IPS-15b (cell line): ENCODE results near the gene RALY.
A peak's percentile ranks its signal among the peaks of the same experiment; 100 is the strongest.

Experiments
- H3K27me3 ChIP-seq: one replicate; pipeline ENCODE4 v1.6.1; 2013; ENCODE audit warnings: low read length; ENCODE audit not compliant: control insufficient read depth, insufficient read depth
- H3K36me3 ChIP-seq: one replicate; pipeline ENCODE4 v1.6.1; 2013; ENCODE audit warnings: low read length; ENCODE audit not compliant: control insufficient read depth, insufficient read depth
- H3K4me1 ChIP-seq: one replicate; pipeline ENCODE4 v1.6.1; 2013; ENCODE audit warnings: mild to moderate bottlenecking, low read length; ENCODE audit not compliant: control insufficient read depth, insufficient read depth
- H3K4me3 ChIP-seq: one replicate; pipeline ENCODE4 v1.5.1; 2013; ENCODE audit warnings: low read depth, low read length
- H3K9ac ChIP-seq: one replicate; pipeline ENCODE4 v1.6.1; 2013; ENCODE audit warnings: low read depth, mild to moderate bottlenecking, low read length
- H3K9me3 ChIP-seq: one replicate; pipeline ENCODE4 v1.6.1; 2013; ENCODE audit warnings: mild to moderate bottlenecking, low read length; ENCODE audit not compliant: control insufficient read depth, insufficient read depth

Gene RALY

DNA sequence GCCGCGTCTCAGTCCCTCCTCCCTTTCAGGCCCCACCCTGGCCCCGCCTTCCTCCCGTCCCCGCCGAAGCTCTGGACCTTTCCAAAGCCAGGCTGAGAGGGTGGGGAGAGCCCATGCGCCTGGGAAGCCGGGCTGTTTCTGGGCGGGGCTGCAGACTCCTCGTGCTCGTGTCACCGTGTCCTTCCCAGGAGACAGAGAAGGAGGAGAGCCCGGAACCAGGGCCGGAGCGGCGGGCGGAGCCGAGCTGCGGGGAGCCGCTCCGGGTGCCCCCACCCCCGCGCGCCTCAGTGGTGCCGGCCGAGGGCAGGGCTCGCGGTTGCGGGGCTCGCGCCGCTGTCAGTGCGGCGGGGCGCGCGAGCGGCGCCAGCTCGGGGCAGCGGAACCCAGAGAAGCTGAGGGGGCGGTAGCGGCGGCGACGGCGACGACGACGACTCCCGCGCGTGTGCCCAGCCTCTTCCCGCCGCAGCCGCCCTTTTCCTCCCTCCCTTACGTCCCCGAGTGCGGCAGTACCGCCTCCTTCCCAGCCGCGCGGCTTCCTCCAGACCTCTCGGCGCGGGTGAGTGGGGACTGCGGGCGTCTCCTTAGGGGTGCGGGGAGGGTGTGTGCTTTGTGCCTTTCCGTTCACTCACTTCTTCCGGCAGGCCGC lies at the start of gene RALY:
RALY (plus strand) TSS at position 336 of the 646 bp plus-strand sequence. CDS start 78,164 bp downstream, outside the sequence.
- H3K9ac ChIP-seq, result peak within 1 kb of the TSS; percentile 96
- H3K4me3 ChIP-seq, result peak within 1 kb of the TSS; percentile 95
- no peaks in the 10 kb centered on the region for H3K27me3 ChIP-seq
- peaks cover 16% of the 10 kb centered on the region for H3K4me1 ChIP-seq
- H3K36me3 ChIP-seq, result no peaks in the 10 kb centered on the region
- H3K9me3 ChIP-seq, result no peaks in the 10 kb centered on the region

GRCh38 chr20:33944914-33945313 lies 48.8 kb upstream of the RALY start:
- no peaks in the 10 kb centered on the region for H3K27me3 ChIP-seq
- no peaks in the 10 kb centered on the region for H3K4me1 ChIP-seq
- H3K9ac ChIP-seq, result no peak overlapping the region
- no peak overlapping the region for H3K4me3 ChIP-seq
- H3K9me3 ChIP-seq, result no peaks in the 10 kb centered on the region
- H3K36me3 ChIP-seq, result no peaks in the 10 kb centered on the region

DNA sequence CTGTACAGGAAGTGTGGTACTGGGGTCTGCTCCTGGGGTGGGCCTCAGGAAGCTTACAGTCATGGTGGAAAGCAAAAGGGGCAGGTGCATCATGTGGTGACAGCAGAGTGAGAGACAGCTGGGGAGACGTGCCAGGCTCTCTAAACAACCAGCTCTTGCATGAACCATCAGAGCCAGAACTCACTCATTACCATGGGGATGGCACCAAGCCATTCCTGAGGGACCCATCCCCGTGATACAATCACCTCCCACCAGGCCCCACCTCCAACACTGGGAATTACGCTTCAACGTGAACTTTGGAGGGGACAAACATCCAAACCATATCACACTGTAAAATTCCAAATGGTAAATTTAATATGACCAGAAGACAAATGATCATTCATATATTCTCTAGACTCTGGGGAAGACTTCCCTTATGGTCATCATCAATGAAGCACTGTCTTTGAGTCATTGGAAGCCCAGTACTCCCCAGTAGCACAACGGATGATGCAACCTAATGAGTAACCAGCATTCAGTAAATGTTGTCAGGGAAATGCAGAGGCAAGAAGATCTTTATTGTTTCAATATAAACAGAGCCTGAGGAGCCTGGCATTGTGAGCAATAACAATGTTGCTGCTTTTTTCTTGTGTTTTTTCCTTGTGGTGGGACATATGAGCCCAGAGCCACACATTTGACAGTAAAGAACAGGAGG lies 48.2 kb upstream of the RALY start:
- H3K27me3 ChIP-seq, result no peaks in the 10 kb centered on the region
- H3K36me3 ChIP-seq, result no peaks in the 10 kb centered on the region
- no peak overlapping the region for H3K4me3 ChIP-seq
- H3K9ac ChIP-seq, result no peak overlapping the region
- H3K9me3 ChIP-seq, result no peaks in the 10 kb centered on the region
- H3K4me1 ChIP-seq, result no peaks in the 10 kb centered on the region

DNA sequence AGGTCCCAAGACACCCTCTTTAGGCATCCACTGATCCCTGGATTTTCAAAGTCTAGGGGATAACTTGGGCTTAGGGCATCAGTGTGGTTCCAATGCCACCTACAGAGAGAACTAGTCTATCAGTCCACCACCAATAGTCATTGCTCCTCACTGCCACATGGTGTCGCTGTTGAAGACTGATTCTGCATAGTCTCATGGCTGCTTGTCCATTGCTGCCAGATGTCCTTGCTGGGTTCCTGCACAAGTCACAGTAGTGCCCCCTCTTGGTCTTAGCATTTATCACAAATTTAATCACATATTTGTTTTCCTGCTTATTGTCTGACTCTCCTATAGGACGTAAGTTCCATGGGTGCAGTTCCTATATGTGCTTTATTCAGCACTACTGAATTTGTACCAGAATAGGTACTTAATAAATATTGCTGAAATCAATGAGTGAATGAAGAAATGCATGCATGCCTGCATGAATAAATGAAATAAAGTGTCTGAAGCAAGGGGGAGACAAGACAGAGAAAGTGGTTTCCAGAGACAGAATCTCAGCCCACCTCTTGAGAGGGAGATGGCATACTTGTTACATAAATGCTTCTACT lies 45.9 kb upstream of the RALY start:
- Histone ChIP-seq H3K27me3 (no peaks in the 10 kb centered on the region), H3K4me3 (no peak overlapping the region), H3K9ac (no peak overlapping the region), H3K9me3 (no peaks in the 10 kb centered on the region), H3K4me1 (no peaks in the 10 kb centered on the region), H3K36me3 (no peaks in the 10 kb centered on the region)

DNA sequence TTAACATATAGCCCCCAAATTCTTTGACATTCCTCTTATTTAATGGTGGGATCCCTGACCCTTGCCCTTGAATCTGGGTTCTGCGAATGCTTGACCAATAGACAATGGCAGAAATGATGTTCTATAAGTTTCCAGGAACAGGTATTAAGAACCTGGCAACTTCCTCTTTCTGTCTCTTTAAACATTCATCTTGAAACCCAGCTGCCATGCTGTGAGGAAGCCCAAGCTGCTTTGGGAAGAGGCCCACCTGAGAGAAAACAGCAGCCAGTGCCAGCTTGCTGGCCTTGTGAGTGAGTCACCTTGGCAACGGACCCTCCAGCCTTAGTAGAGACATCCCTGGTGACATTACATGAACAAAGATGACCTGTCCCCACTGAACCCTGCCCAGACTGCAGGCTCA lies 45.2 kb upstream of the RALY start:
- Histone ChIP-seq H3K9me3 (no peaks in the 10 kb centered on the region), H3K36me3 (no peaks in the 10 kb centered on the region), H3K4me3 (no peak overlapping the region), H3K4me1 (no peaks in the 10 kb centered on the region), H3K9ac (no peak overlapping the region), H3K27me3 (no peaks in the 10 kb centered on the region)

- Histone ChIP-seq H3K36me3 (no peaks in the 10 kb centered on the region), H3K27me3 (no peaks in the 10 kb centered on the region), H3K4me3 (no peak overlapping the region), H3K9ac (no peak overlapping the region), H3K4me1 (no peaks in the 10 kb centered on the region), H3K9me3 (no peaks in the 10 kb centered on the region)
Observed at GRCh38 chr20:33951171-33951570, 42.5 kb upstream of the RALY start.

- H3K9ac ChIP-seq, result no peak overlapping the region
- no peaks in the 10 kb centered on the region for H3K4me1 ChIP-seq
- no peaks in the 10 kb centered on the region for H3K27me3 ChIP-seq
- H3K4me3 ChIP-seq, result no peak overlapping the region
- H3K36me3 ChIP-seq, result no peaks in the 10 kb centered on the region
- H3K9me3 ChIP-seq, result no peaks in the 10 kb centered on the region
Observed at GRCh38 chr20:33954504-33954903, 39.2 kb upstream of the RALY start.

GRCh38 chr20:33963751-33964150 lies 30.0 kb upstream of the RALY start:
- H3K9me3 ChIP-seq, result no peaks in the 10 kb centered on the region
- H3K4me1 ChIP-seq, result no peaks in the 10 kb centered on the region
- no peak overlapping the region for H3K4me3 ChIP-seq
- H3K36me3 ChIP-seq, result no peaks in the 10 kb centered on the region
- H3K9ac ChIP-seq, result no peak overlapping the region
- H3K27me3 ChIP-seq, result no peaks in the 10 kb centered on the region

DNA sequence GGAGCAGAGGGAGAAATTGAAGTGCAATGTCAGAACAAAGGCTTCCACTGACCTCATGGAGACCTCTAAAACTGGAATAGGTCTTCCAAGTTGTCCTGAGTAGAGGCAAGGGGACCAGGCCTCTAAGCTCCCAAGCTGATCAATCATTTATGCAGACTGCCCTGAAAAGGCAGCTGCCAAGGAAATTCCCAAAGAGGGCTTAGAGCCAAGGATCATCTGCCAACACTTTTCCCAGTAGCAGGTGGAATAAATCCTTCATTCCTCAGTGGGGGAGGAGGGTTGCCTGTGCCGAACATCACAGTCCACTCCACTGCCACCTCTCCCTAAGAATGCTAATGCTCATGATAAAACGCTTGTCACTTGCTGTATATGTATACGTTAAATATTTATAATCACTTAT lies 29.3 kb upstream of the RALY start:
- no peaks in the 10 kb centered on the region for H3K27me3 ChIP-seq
- H3K9me3 ChIP-seq, result no peaks in the 10 kb centered on the region
- no peaks in the 10 kb centered on the region for H3K4me1 ChIP-seq
- H3K9ac ChIP-seq, result no peak overlapping the region
- H3K36me3 ChIP-seq, result no peaks in the 10 kb centered on the region
- no peak overlapping the region for H3K4me3 ChIP-seq

DNA sequence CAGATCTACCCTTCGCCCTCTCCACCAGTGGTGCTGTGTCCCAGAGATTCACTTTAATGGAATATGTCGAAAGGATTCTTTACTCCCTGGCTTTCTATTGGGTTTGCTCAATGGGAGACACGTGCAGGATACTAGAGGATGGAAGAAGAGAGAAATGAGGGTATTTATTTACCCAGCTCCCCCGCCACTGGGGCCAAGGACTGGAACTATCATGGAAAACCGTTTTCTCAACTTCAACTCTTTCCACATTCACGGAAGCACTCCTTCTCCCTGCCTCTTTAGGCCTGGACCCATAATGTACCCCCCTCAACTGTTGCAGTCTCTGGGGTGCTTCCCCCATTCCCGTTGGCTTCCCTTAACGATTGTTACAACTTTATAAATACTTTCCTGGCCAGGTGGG lies 26.6 kb upstream of the RALY start:
- H3K27me3 ChIP-seq, result no peaks in the 10 kb centered on the region
- H3K9ac ChIP-seq, result no peak overlapping the region
- H3K4me3 ChIP-seq, result no peak overlapping the region
- H3K9me3 ChIP-seq, result no peaks in the 10 kb centered on the region
- no peaks in the 10 kb centered on the region for H3K4me1 ChIP-seq
- H3K36me3 ChIP-seq, result no peaks in the 10 kb centered on the region

DNA sequence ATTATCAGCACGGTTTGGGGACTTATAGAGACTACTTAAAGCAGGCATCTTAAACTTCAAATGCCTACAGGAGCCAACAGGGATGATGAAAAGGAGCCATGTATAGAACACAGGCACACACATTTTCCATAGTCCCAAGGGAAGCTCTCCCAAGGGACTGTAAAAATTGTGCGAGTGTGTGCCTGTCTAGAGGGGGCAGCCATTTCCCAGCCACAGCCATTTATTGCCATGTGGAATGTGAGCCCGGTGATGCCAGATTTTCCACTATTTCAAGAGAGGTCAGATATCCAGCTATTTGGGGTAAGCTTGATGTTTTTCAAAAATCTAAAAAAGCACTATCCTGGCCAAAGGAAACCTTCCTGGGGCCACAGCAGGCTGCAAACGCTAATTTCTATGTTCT lies 24.1 kb upstream of the RALY start:
- H3K4me1 ChIP-seq, result no peaks in the 10 kb centered on the region
- no peaks in the 10 kb centered on the region for H3K36me3 ChIP-seq
- H3K9me3 ChIP-seq, result no peaks in the 10 kb centered on the region
- no peaks in the 10 kb centered on the region for H3K27me3 ChIP-seq
- no peak overlapping the region for H3K9ac ChIP-seq
- H3K4me3 ChIP-seq, result no peak overlapping the region

DNA sequence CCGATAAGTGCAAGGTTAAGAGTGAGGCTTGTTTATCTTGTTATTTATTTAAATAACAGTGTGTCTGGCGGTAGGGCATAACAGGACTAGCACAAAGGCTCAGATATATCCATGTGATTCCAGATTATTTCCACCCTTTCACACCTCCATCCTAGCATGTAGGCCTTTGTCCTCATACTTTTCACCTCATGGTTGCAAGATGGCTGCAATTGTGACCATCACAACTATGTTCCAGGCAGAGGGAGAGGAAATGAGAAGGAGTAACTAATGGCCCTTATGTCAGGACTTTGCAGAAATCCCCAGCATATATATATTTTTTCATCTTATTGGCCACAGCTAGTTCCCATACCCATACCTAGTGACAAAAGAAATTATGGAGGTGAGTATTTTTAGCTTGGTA lies 23.5 kb upstream of the RALY start:
- Histone ChIP-seq H3K4me1 (no peaks in the 10 kb centered on the region), H3K4me3 (no peak overlapping the region), H3K9me3 (no peaks in the 10 kb centered on the region), H3K27me3 (no peaks in the 10 kb centered on the region), H3K9ac (no peak overlapping the region), H3K36me3 (no peaks in the 10 kb centered on the region)
